Loucy (cell line): ENCODE data around the gene C6orf62.

Experiments used
- EZH2phosphoT487 ChIP-seq: fragments of 200-600 bp; IDR thresholded peaks from 2 replicates; pipeline ENCODE4 v1.6.1; 2018; ENCODE audit warnings: antibody characterized with exemption, mild to moderate bottlenecking, moderate library complexity, borderline replicate concordance
- TF ChIP-seq, protein P1 (sequence below): fragments of 200-600 bp; sonication (generic); conservative IDR thresholded peaks from 2 replicates; pipeline ENCODE4 v1.5.1; 2014; ENCODE audit warnings: mild to moderate bottlenecking, antibody characterized with exemption, low read length

DNA sequence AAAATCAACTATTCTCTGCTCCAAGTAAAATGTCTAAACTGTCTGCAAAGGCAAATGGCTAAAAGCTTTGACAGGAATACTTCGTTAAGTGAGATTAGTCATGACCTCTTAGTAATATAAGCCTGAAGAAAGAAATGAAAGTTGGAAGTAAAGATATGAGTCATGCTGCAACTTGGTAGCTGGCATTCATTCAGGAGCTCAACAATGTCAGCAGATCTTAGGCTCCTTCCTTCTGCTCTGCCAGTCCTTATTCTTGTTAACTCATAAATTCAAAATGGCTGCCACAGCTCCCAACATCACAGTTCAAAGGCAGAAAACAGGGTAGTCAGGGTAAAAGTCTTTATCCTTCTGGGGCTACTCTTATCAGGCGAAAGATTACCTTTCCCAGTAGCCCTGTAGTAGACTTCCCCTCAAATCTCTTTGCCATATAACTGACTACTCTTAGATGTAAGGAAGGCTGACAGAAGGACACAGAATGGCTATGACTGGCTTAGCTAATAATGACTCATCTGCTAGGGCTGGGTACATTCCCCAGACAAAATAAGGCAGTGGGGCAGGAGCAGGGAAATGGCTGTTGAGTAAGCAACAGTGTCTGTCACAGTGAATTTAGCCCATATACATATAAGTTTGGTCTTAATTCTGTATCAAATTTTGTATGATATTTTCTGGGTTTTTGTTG, 24.4 kb upstream of the C6orf62 start:
- TF ChIP-seq, protein P1, sequence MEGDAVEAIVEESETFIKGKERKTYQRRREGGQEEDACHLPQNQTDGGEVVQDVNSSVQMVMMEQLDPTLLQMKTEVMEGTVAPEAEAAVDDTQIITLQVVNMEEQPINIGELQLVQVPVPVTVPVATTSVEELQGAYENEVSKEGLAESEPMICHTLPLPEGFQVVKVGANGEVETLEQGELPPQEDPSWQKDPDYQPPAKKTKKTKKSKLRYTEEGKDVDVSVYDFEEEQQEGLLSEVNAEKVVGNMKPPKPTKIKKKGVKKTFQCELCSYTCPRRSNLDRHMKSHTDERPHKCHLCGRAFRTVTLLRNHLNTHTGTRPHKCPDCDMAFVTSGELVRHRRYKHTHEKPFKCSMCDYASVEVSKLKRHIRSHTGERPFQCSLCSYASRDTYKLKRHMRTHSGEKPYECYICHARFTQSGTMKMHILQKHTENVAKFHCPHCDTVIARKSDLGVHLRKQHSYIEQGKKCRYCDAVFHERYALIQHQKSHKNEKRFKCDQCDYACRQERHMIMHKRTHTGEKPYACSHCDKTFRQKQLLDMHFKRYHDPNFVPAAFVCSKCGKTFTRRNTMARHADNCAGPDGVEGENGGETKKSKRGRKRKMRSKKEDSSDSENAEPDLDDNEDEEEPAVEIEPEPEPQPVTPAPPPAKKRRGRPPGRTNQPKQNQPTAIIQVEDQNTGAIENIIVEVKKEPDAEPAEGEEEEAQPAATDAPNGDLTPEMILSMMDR, result no peak
- TF ChIP-seq EZH2phosphoT487, result no peak
